Measurements from ENCODE around the gene LPAR1. TPM values are rescaled to one million over a fixed set of nuclear protein-coding genes. Genes with fewer than 3 reads are reported as not detected.

Gene LPAR1
- total and polyA plus RNA-seq, 2 donors (not counting 1 experiment from before 2014, with no cell fraction given): 0.06 TPM; not detected in 1

DNA sequence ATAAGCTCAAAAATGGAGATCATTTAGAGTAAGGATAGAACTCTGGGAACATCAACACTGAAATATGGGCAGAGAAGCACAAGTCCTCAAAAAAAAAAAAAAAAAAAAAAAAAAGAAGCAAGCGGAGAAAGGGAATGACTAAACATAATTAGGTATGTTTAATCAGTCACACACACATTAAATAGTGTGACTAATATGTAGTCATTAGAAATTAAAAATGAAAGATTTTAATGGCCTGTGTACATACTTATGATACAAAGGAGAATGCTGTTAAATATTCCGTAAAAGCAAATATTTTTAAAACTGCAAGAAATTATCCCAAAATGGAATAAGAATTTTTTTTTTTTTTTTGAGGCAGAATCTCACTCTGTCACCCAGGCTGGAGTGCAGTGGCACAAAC is 10.5 kb downstream of the LPAR1 start:
- H3K9ac ChIP-seq (ENCODE audit: low read length): no peak overlapping the region
- H3K27ac Mint-ChIP-seq: no peak overlapping the region
- no peak overlapping the region for H3K4me3 Mint-ChIP-seq
- no peak overlapping the region for H3K4me3 ChIP-seq (ENCODE audit: control extremely low read depth in 1 of 5, extremely low read depth in 1 of 5, insufficient read depth in 1 of 5, low read depth in 2 of 5, low read length in 4 of 5)
- H3K27me3 ChIP-seq (replicated peaks in 1 of 4; ENCODE audit: control extremely low read depth in 1 of 4, control insufficient read depth in 3 of 4, insufficient read depth in 4 of 4, low read length in 3 of 4): peaks cover 0 to 3% (median 1%) of the 10 kb centered on the region in 4 experiments
- ATAC-seq (ENCODE audit: low read depth): no peak
- H3K4me2 ChIP-seq (replicated peaks; ENCODE audit: low read depth, low read length, poor library complexity, severe bottlenecking): no peak overlapping the region
- no peaks in the 10 kb centered on the region for H3K79me2 ChIP-seq (ENCODE audit: control insufficient read depth, insufficient read depth, low read length)
- H3K9me3 Mint-ChIP-seq (ENCODE audit: insufficient read depth): peaks cover 4% of the 10 kb centered on the region
- WGBS (ENCODE audit: insufficient coverage): no CpG with 5 or more reads among the region's 2 CpGs
- ChIA-PET POLR2A (no interaction called here), CTCF (no interaction called here)
- intact Hi-C loops (cut with micrococcal nuclease): no loop called here
- no peak overlapping the region for H2AFZ ChIP-seq (ENCODE audit: insufficient read depth, low read depth, low read length, poor library complexity, severe bottlenecking)
- H3K4me1 ChIP-seq (ENCODE audit: control insufficient read depth in 2 of 2, insufficient read depth in 2 of 2, low read length in 2 of 2): no peaks in the 10 kb centered on the region
- no peaks in the 10 kb centered on the region for H4K20me1 ChIP-seq (ENCODE audit: control insufficient read depth, insufficient read depth, low read length, poor library complexity, severe bottlenecking)
- no peaks in the 10 kb centered on the region for H3K36me3 ChIP-seq (replicated peaks in 1 of 2; ENCODE audit: control extremely low read depth in 1 of 2, control insufficient read depth in 1 of 2, extremely low read depth in 1 of 2, insufficient read depth in 2 of 2, low read length in 1 of 2)
- TF ChIP-seq, protein P1, sequence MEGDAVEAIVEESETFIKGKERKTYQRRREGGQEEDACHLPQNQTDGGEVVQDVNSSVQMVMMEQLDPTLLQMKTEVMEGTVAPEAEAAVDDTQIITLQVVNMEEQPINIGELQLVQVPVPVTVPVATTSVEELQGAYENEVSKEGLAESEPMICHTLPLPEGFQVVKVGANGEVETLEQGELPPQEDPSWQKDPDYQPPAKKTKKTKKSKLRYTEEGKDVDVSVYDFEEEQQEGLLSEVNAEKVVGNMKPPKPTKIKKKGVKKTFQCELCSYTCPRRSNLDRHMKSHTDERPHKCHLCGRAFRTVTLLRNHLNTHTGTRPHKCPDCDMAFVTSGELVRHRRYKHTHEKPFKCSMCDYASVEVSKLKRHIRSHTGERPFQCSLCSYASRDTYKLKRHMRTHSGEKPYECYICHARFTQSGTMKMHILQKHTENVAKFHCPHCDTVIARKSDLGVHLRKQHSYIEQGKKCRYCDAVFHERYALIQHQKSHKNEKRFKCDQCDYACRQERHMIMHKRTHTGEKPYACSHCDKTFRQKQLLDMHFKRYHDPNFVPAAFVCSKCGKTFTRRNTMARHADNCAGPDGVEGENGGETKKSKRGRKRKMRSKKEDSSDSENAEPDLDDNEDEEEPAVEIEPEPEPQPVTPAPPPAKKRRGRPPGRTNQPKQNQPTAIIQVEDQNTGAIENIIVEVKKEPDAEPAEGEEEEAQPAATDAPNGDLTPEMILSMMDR (IDR thresholded peaks at IDR 0.05): no peak
- TF ChIP-seq EZH2 (IDR thresholded peaks at IDR 0.05; ENCODE audit: borderline replicate concordance, insufficient read depth, low read depth, low read length, poor library complexity, severe bottlenecking): no peak
- peaks cover 8% of the 10 kb centered on the region for H3K27me3 Mint-ChIP-seq
- no peak for DNase-seq
- H3K4me1 Mint-ChIP-seq: no peaks in the 10 kb centered on the region
- no peak overlapping the region for H3K27ac ChIP-seq (ENCODE audit: low read length in 2 of 2)
- no peaks in the 10 kb centered on the region for H3K9me3 ChIP-seq (ENCODE audit: control extremely low read depth in 1 of 3, control insufficient read depth in 2 of 3, insufficient read depth in 1 of 3, low read length in 2 of 3)

DNA sequence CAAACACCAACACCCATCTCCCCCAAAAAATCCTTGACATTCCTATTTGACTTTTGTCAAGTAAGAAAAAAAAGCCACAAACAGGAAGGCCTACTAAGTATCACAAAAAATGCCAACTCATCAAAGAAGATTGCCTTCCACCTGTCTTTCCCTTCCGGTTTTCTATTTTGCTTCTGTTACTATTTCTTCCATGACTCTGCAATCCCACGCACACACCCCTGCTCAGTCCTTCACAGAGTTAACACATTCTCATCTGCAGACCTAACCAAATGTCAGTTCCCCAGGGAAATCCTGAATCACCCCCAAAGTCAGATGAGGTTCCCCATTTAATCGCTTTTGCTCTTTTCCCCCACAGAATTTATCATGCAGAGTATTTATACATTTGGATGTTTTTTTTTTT is 15.1 kb downstream of the LPAR1 start:
- Histone ChIP-seq H3K4me3 (ENCODE audit: control extremely low read depth in 1 of 5, extremely low read depth in 1 of 5, insufficient read depth in 1 of 5, low read depth in 2 of 5, low read length in 4 of 5) (no peak overlapping the region), H3K27ac (ENCODE audit: low read length in 2 of 2) (no peak overlapping the region), H3K4me1 (ENCODE audit: control insufficient read depth in 2 of 2, insufficient read depth in 2 of 2, low read length in 2 of 2) (no peaks in the 10 kb centered on the region), H3K9ac (ENCODE audit: low read length) (no peak overlapping the region), H3K9me3 (ENCODE audit: control extremely low read depth in 1 of 3, control insufficient read depth in 2 of 3, insufficient read depth in 1 of 3, low read length in 2 of 3) (no peaks in the 10 kb centered on the region), H3K27me3 (replicated peaks in 1 of 4; ENCODE audit: control extremely low read depth in 1 of 4, control insufficient read depth in 3 of 4, insufficient read depth in 4 of 4, low read length in 3 of 4) (no peaks in the 10 kb centered on the region), H3K79me2 (ENCODE audit: control insufficient read depth, insufficient read depth, low read length) (no peaks in the 10 kb centered on the region), H3K36me3 (replicated peaks in 1 of 2; ENCODE audit: control extremely low read depth in 1 of 2, control insufficient read depth in 1 of 2, extremely low read depth in 1 of 2, insufficient read depth in 2 of 2, low read length in 1 of 2) (no peaks in the 10 kb centered on the region), H2AFZ (ENCODE audit: insufficient read depth, low read depth, low read length, poor library complexity, severe bottlenecking) (no peak overlapping the region), H4K20me1 (ENCODE audit: control insufficient read depth, insufficient read depth, low read length, poor library complexity, severe bottlenecking) (no peaks in the 10 kb centered on the region), H3K4me2 (replicated peaks; ENCODE audit: low read depth, low read length, poor library complexity, severe bottlenecking) (no peak overlapping the region)
- peaks cover 4% of the 10 kb centered on the region for H3K9me3 Mint-ChIP-seq (ENCODE audit: insufficient read depth)
- H3K4me3 Mint-ChIP-seq: no peak overlapping the region
- DNase-seq (no peak), ATAC-seq (ENCODE audit: low read depth) (no peak)
- no peak for TF ChIP-seq EZH2 (IDR thresholded peaks at IDR 0.05; ENCODE audit: borderline replicate concordance, insufficient read depth, low read depth, low read length, poor library complexity, severe bottlenecking)
- TF ChIP-seq, protein P1 (IDR thresholded peaks at IDR 0.05): no peak
- H3K27me3 Mint-ChIP-seq: no peaks in the 10 kb centered on the region
- ChIA-PET CTCF (no interaction called here), POLR2A (no interaction called here)
- no peak overlapping the region for H3K27ac Mint-ChIP-seq
- no peaks in the 10 kb centered on the region for H3K4me1 Mint-ChIP-seq
- 6% methylated on average over 2 of the region's 3 CpGs for WGBS (ENCODE audit: insufficient coverage)
- intact Hi-C loops (cut with micrococcal nuclease): no loop called here

Data from B cell (primary cell).